ENCODE results near the gene RBPMS2.

The RBPMS2 gene

GRCh38 chr15:64716452-64716851, 58.9 kb downstream of the RBPMS2 start (continued):
- no peak for TF ChIP-seq ZNF549 (tag by site-specific recombination; IDR thresholded peaks at IDR 0.05)
- TF ChIP-seq ZNF366 (tag by site-specific recombination; conservative IDR thresholded peaks at IDR 0.05), result no peak
- TF ChIP-seq ZNF239 (tag by site-specific recombination; IDR thresholded peaks at IDR 0.05), result no peak
- TF ChIP-seq ZBTB49 (tag by site-specific recombination; IDR thresholded peaks at IDR 0.05; ENCODE audit: low read depth), result no peak
- TF ChIP-seq KLF10 (tag by site-specific recombination; IDR thresholded peaks at IDR 0.05), result no peak

- no peaks in the 10 kb centered on the region for H3K36me3 ChIP-seq (ENCODE audit: control insufficient read depth in 2 of 2, insufficient read depth in 1 of 2, low read length in 2 of 2)
- POLR2A ChIA-PET, result no interaction called here
- TF ChIP-seq ZBTB49 (tag by site-specific recombination; IDR thresholded peaks at IDR 0.05; ENCODE audit: low read depth), result no peak
- peak; percentile 48; the same call in 1 of the 2 replicates for TF ChIP-seq ZSCAN4 (tag by site-specific recombination; IDR thresholded peaks at IDR 0.05)
- TF ChIP-seq ZNF214 (tag by site-specific recombination; IDR thresholded peaks at IDR 0.05; ENCODE audit: borderline replicate concordance), result no peak
- TF ChIP-seq ZNF596 (tag by site-specific recombination; IDR thresholded peaks at IDR 0.05), result no peak
- no peak for TF ChIP-seq ZNF16 (tag by site-specific recombination; IDR thresholded peaks at IDR 0.05; ENCODE audit: low read depth)
- H3K9me3 ChIP-seq (ENCODE audit: control insufficient read depth, insufficient read depth, low read depth, low read length), result no peaks in the 10 kb centered on the region
- CTCF ChIA-PET, result no interaction called here
- H3K4me3 ChIP-seq (ENCODE audit: low read depth, low read length), result no peak overlapping the region
- no peaks in the 10 kb centered on the region for H3K4me1 ChIP-seq (ENCODE audit: control insufficient read depth, insufficient read depth, low read length)
- no peak overlapping the region for H3K27ac ChIP-seq (ENCODE audit: extremely low read depth, low read depth, low read length)
These were observed 61.8 kb downstream of the RBPMS2 start for GRCh38 chr15:64713592-64713991.

- H3K27ac ChIP-seq (ENCODE audit: extremely low read depth, low read depth, low read length), result no peak overlapping the region
- H3K4me1 ChIP-seq (ENCODE audit: control insufficient read depth, insufficient read depth, low read length), result no peaks in the 10 kb centered on the region
- POLR2A ChIA-PET, result no interaction called here
- H3K9me3 ChIP-seq (ENCODE audit: control insufficient read depth, insufficient read depth, low read depth, low read length), result no peaks in the 10 kb centered on the region
- TF ChIP-seq ZNF121 (tag by site-specific recombination; IDR thresholded peaks at IDR 0.05), result peak; percentile 71
- TF ChIP-seq, protein P1, sequence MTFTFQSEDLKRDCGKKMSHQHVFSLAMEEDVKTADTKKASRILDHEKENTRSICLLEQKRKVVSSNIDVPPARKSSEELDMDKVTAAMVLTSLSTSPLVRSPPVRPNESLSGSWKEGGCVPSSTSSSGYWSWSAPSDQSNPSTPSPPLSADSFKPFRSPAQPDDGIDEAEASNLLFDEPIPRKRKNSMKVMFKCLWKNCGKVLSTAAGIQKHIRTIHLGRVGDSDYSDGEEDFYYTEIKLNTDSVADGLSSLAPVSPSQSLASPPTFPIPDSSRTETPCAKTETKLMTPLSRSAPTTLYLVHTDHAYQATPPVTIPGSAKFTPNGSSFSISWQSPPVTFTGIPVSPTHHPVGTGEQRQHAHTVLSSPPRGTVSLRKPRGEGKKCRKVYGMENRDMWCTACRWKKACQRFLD (tag by site-specific recombination; IDR thresholded peaks at IDR 0.05), result no peak
- H3K4me3 ChIP-seq (ENCODE audit: low read depth, low read length), result no peak overlapping the region
- no peaks in the 10 kb centered on the region for H3K36me3 ChIP-seq (ENCODE audit: control insufficient read depth in 2 of 2, insufficient read depth in 1 of 2, low read length in 2 of 2)
- CTCF ChIA-PET, result no interaction called here
These were observed 63.0 kb downstream of the RBPMS2 start for GRCh38 chr15:64712353-64712752.

GRCh38 chr15:64710676-64711428, 64.5 kb downstream of the RBPMS2 start:
- ChIA-PET CTCF (no interaction called here), POLR2A (no interaction called here)
- Histone ChIP-seq H3K36me3 (ENCODE audit: control insufficient read depth in 2 of 2, insufficient read depth in 1 of 2, low read length in 2 of 2) (no peaks in the 10 kb centered on the region), H3K27ac (ENCODE audit: extremely low read depth, low read depth, low read length) (no peak overlapping the region), H3K9me3 (ENCODE audit: control insufficient read depth, insufficient read depth, low read depth, low read length) (no peaks in the 10 kb centered on the region), H3K4me1 (ENCODE audit: control insufficient read depth, insufficient read depth, low read length) (no peaks in the 10 kb centered on the region), H3K4me3 (ENCODE audit: low read depth, low read length) (no peak overlapping the region)
- TF ChIP-seq, protein P2, sequence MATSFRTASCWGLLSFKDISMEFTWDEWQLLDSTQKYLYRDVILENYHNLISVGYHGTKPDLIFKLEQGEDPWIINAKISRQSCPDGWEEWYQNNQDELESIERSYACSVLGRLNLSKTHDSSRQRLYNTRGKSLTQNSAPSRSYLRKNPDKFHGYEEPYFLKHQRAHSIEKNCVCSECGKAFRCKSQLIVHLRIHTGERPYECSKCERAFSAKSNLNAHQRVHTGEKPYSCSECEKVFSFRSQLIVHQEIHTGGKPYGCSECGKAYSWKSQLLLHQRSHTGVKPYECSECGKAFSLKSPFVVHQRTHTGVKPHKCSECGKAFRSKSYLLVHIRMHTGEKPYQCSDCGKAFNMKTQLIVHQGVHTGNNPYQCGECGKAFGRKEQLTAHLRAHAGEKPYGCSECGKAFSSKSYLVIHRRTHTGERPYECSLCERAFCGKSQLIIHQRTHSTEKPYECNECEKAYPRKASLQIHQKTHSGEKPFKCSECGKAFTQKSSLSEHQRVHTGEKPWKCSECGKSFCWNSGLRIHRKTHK (tag by site-specific recombination; IDR thresholded peaks at IDR 0.05), result no peak
- TF ChIP-seq ZBTB7A (tag by site-specific recombination; IDR thresholded peaks at IDR 0.05; ENCODE audit: low read depth) (no peak), WT1 (tag by site-specific recombination; IDR thresholded peaks at IDR 0.05) (no peak), GLI4 (tag by site-specific recombination; IDR thresholded peaks at IDR 0.05) (no peak), ZNF202 (tag by site-specific recombination; IDR thresholded peaks at IDR 0.05; ENCODE audit: borderline replicate concordance) (no peak), ZNF623 (tag by site-specific recombination; IDR thresholded peaks at IDR 0.05) (no peak), KLF1 (tag by site-specific recombination; IDR thresholded peaks at IDR 0.05) (no peak), ZFP37 (tag by site-specific recombination; IDR thresholded peaks at IDR 0.05) (no peak), ZBTB17 (tag by site-specific recombination; IDR thresholded peaks at IDR 0.05) (no peak)
